HCT116 (cell line): ENCODE results near the gene MXRA5. TPM values are rescaled to one million over a fixed set of nuclear protein-coding genes. Genes with fewer than 3 reads are reported as not detected.

Source experiments
- ATAC-seq: fragments of 200-7000 bp; cut with Tn5 transposase; 2 replicates; pipeline ENCODE4 v1.9.1; 2020; ENCODE audit warnings: mild to moderate bottlenecking, moderate library complexity
- BruUV-seq: library from RNA; stranded (reverse); fragments of 400-500 nt; replicated peaks from 2 replicates; lab custom pipeline; 2021; lab: Mats Ljungman, UMichigan
- CTCF ChIA-PET: fragments of 300-600 bp; sonication (Branson Sonifier 250); formaldehyde crosslinking; loops from one replicate; lab custom pipeline; 2021; ENCODE audit warnings: antibody characterized with exemption; lab: Charles Lee
- POLR2A ChIA-PET: fragments of 300-600, 350-600 bp; sonication (Branson Sonifier 250); formaldehyde crosslinking; loops from one replicate; lab custom pipeline; 2021; ENCODE audit warnings: antibody characterized with exemption; lab: Charles Lee
- RAD21 ChIA-PET, 2 experiments: fragments of 300-600 bp; sonication (Branson Sonifier 250); formaldehyde crosslinking; loops; one replicate each; lab custom pipeline; 2023; ENCODE audit warnings: low total read pairs in 2 of 2; ENCODE audit not compliant: uncharacterized antibody in 2 of 2, unreplicated experiment in 2 of 2, low non-redundant PET in 1 of 2; lab: Charles Lee
- DNase-seq: peaks from one replicate; pipeline ENCODE4 v3.0.0-alpha.2; 2010; ENCODE audit warnings: low read depth, low spot score
- H2AFZ ChIP-seq: fragments of 200-600 bp; shearing (Covaris generic), sonication (generic); 2 replicates; pipeline ENCODE4 v1.6.1; 2017; ENCODE audit warnings: low read depth, mixed run types, mixed read lengths, antibody characterized with exemption, low read length; ENCODE audit not compliant: poor library complexity, severe bottlenecking
- H3K27ac ChIP-seq: 2 replicates; pipeline ENCODE4 v1.5.1; 2012; ENCODE audit warnings: low read depth, low read length
- H3K27me3 ChIP-seq: fragments of 200-600 bp; sonication (generic); 2 replicates; pipeline ENCODE4 v1.6.1; 2016; ENCODE audit warnings: mixed run types, low read length, mixed read lengths; ENCODE audit not compliant: insufficient read depth
- H3K36me3 ChIP-seq, 2 experiments: fragments of 200-500 bp in 1 of 2; fragments of 200-600 bp in 1 of 2; sonication (Bioruptor generic) in 1 of 2; sonication (generic) in 1 of 2; 2 replicates each; pipeline versions ENCODE4 v1.5.1 to v1.6.1; 2014 to 2016; ENCODE audit warnings: low read length in 2 of 2, inconsistent platforms in 1 of 2, mixed read lengths in 1 of 2, mixed run types in 1 of 2; ENCODE audit not compliant: insufficient read depth in 2 of 2, control insufficient read depth in 1 of 2
- H3K4me1 ChIP-seq, 2 experiments: fragments of 200-600 bp in 1 of 2; sonication (generic) in 1 of 2; 2 replicates each; pipeline versions ENCODE4 v1.5.1 to v1.6.1; 2012 to 2017; ENCODE audit warnings: low read length in 2 of 2, inconsistent platforms in 1 of 2, mild to moderate bottlenecking in 1 of 2, mixed read lengths in 1 of 2, mixed run types in 1 of 2, moderate library complexity in 1 of 2; ENCODE audit not compliant: insufficient read depth in 2 of 2, control insufficient read depth in 1 of 2
- H3K4me2 ChIP-seq: fragments of 200-600 bp; sonication (generic); 2 replicates; pipeline ENCODE4 v1.6.1; 2017; ENCODE audit warnings: mixed run types, low read length, mixed read lengths
- H3K4me3 ChIP-seq, 2 experiments: fragments of 200-600 bp in 1 of 2; sonication (generic) in 1 of 2; replicated peaks in 1 of 2; 2 replicates each; pipeline ENCODE4 v1.5.1; 2011 to 2016; ENCODE audit warnings: low read length in 2 of 2, control low read depth in 1 of 2, low read depth in 1 of 2, mild to moderate bottlenecking in 1 of 2, mixed read lengths in 1 of 2, mixed run types in 1 of 2
- H3K79me2 ChIP-seq: fragments of 200-600 bp; sonication (generic); 2 replicates; pipeline ENCODE4 v1.6.1; 2017; ENCODE audit warnings: mild to moderate bottlenecking, mixed run types, low read length, moderate library complexity, mixed read lengths; ENCODE audit not compliant: insufficient read depth
- H3K9ac ChIP-seq: fragments of 200-600 bp; sonication (generic); 2 replicates; pipeline ENCODE4 v1.6.1; 2016; ENCODE audit warnings: low read length, mixed read lengths
- H3K9me2 ChIP-seq: fragments of 200-600 bp; sonication (generic), shearing (Covaris generic); 2 replicates; pipeline ENCODE4 v1.6.1; 2017; ENCODE audit warnings: mixed run types, mild to moderate bottlenecking, moderate library complexity; ENCODE audit not compliant: insufficient read depth
- H3K9me3 ChIP-seq, 2 experiments: fragments of 200-500 bp in 1 of 2; fragments of 200-600 bp in 1 of 2; sonication (Bioruptor generic) in 1 of 2; sonication (generic) in 1 of 2; 2 replicates each; pipeline ENCODE4 v1.6.1; 2014 to 2017; ENCODE audit warnings: low read length in 2 of 2, mixed read lengths in 2 of 2, inconsistent platforms in 1 of 2, low read depth in 1 of 2, mild to moderate bottlenecking in 1 of 2, mixed run types in 1 of 2, moderate library complexity in 1 of 2; ENCODE audit not compliant: control insufficient read depth in 1 of 2, insufficient read depth in 1 of 2
- H4K20me1 ChIP-seq: fragments of 200-600 bp; sonication (generic), shearing (Covaris generic); 2 replicates; pipeline ENCODE4 v1.6.1; 2017; ENCODE audit warnings: mixed run types, mild to moderate bottlenecking, moderate library complexity; ENCODE audit not compliant: insufficient read depth
- CEBPB ChIP-seq: IDR thresholded peaks from 2 replicates; pipeline ENCODE4 v1.6.1; 2012; ENCODE audit warnings: low read depth
- EGR1 ChIP-seq: IDR thresholded peaks from 2 replicates; pipeline ENCODE4 v1.6.1; 2012; ENCODE audit warnings: low read depth
- EZH2 ChIP-seq: fragments of 200-600 bp; sonication (generic); IDR thresholded peaks from 2 replicates; pipeline ENCODE4 v1.6.1; 2017; ENCODE audit warnings: antibody characterized with exemption, mixed run types
- EZH2phosphoT487 ChIP-seq: fragments of 200-600 bp; IDR thresholded peaks from 2 replicates; pipeline ENCODE4 v1.6.1; 2018; ENCODE audit warnings: antibody characterized with exemption, borderline replicate concordance
- FOSL1 ChIP-seq: IDR thresholded peaks from 2 replicates; pipeline ENCODE4 v1.6.1; 2012; ENCODE audit warnings: low read depth
- MAX ChIP-seq: IDR thresholded peaks from 2 replicates; pipeline ENCODE4 v1.6.1; 2012
- POLR2A ChIP-seq: IDR thresholded peaks from 2 replicates; pipeline ENCODE4 v1.7.0; 2011; ENCODE audit warnings: borderline replicate concordance; ENCODE audit not compliant: insufficient read depth, insufficient read length; ENCODE audit errors: extremely low read depth
- POLR2AphosphoS5 ChIP-seq: IDR thresholded peaks from 2 replicates; pipeline ENCODE4 v1.6.1; 2011; ENCODE audit warnings: mild to moderate bottlenecking, low read depth, low read length, moderate library complexity
- RAD21 ChIP-seq: IDR thresholded peaks from 2 replicates; pipeline ENCODE4 v1.6.1; 2012; ENCODE audit warnings: low read depth, mild to moderate bottlenecking
- REST ChIP-seq: IDR thresholded peaks from 2 replicates; pipeline ENCODE4 v1.6.1; 2012; ENCODE audit warnings: low read depth
- SIN3A ChIP-seq: IDR thresholded peaks from 2 replicates; pipeline ENCODE4 v1.6.1; 2012; ENCODE audit warnings: low read depth
- SP1 ChIP-seq: IDR thresholded peaks from 2 replicates; pipeline ENCODE4 v1.6.1; 2012; ENCODE audit warnings: low read depth
- SRF ChIP-seq: IDR thresholded peaks from 2 replicates; pipeline ENCODE4 v1.6.1; 2012; ENCODE audit warnings: low read depth
- TCF7L2 ChIP-seq: IDR thresholded peaks from 2 replicates; pipeline ENCODE4 v1.7.0; 2011; ENCODE audit warnings: borderline replicate concordance, inconsistent platforms; ENCODE audit not compliant: insufficient read depth, insufficient read length; ENCODE audit errors: extremely low read depth
- YY1 ChIP-seq: IDR thresholded peaks from 2 replicates; pipeline ENCODE4 v1.6.1; 2011; ENCODE audit warnings: low read length, low read depth, moderate library complexity, mild to moderate bottlenecking; ENCODE audit not compliant: insufficient replicate concordance; ENCODE audit errors: extremely low read depth
- ZFX ChIP-seq: fragments of 450-650 bp; IDR thresholded peaks from 2 replicates; pipeline ENCODE4 v1.6.1; 2017
- intact Hi-C: fragments of 100-400 bp; cut with micrococcal nuclease; formaldehyde crosslinking; loops from 2 replicates; pipeline ENCODE4 v1.10.0; 2022
- total RNA-seq: library from RNA; stranded (reverse); gene quantifications from one replicate; pipeline ENCODE4 v1.2.1, GENCODE V29; 2021; ENCODE audit not compliant: unreplicated experiment
- TF ChIP-seq, protein P1 (sequence below): IDR thresholded peaks from 2 replicates; pipeline ENCODE4 v1.6.1; 2011; ENCODE audit warnings: mild to moderate bottlenecking, low read length, moderate library complexity; ENCODE audit not compliant: insufficient replicate concordance; ENCODE audit errors: extremely low read depth

MXRA5 gene
- total RNA-seq, 1 experiment from 2014 or later = 0.02 TPM

DNA sequence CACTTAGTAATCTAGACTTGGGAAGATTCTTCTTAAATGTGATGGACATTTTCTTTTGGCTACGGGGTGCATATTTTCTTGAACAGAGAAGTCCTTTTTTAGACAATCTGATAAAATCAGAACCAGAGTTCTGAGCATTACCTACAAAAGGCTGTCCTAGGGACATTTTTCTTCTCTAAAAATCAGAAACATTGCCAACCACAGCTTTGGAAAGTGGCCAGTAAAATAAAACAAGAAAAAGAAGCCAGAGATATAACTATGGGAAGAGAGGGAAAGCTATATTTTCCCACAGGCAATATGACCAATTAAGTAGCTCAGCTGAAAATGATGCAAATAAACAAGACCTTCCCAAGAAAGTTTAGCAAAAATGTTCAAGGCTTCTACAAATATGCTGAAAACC, 55.9 kb downstream of the MXRA5 start:
- ATAC-seq (no peak), DNase-seq (no peak)
- RAD21 ChIA-PET = no interaction called here
- CTCF ChIA-PET = no interaction called here
- Histone ChIP-seq H2AFZ (no peak overlapping the region), H3K27me3 (no peaks in the 10 kb centered on the region), H3K4me2 (no peak overlapping the region), H3K27ac (no peak overlapping the region), H4K20me1 (no peaks in the 10 kb centered on the region), H3K36me3 (no peaks in the 10 kb centered on the region), H3K9me2 (no peaks in the 10 kb centered on the region), H3K4me3 (no peak overlapping the region), H3K4me1 (peaks cover 0 to 13% of the 10 kb centered on the region in 2 experiments; a peak in 2 of 4 replicates), H3K79me2 (no peaks in the 10 kb centered on the region), H3K9me3 (no peaks in the 10 kb centered on the region), H3K9ac (no peak overlapping the region)
- TF ChIP-seq REST (no peak), TCF7L2 (no peak), MAX (no peak), EZH2phosphoT487 (no peak), ZFX (no peak), RAD21 (no peak), POLR2AphosphoS5 (no peak), YY1 (no peak), EZH2 (no peak), SRF (no peak), SIN3A (no peak), FOSL1 (no peak), SP1 (no peak), POLR2A (no peak), CEBPB (no peak), EGR1 (no peak)
- TF ChIP-seq, protein P1, sequence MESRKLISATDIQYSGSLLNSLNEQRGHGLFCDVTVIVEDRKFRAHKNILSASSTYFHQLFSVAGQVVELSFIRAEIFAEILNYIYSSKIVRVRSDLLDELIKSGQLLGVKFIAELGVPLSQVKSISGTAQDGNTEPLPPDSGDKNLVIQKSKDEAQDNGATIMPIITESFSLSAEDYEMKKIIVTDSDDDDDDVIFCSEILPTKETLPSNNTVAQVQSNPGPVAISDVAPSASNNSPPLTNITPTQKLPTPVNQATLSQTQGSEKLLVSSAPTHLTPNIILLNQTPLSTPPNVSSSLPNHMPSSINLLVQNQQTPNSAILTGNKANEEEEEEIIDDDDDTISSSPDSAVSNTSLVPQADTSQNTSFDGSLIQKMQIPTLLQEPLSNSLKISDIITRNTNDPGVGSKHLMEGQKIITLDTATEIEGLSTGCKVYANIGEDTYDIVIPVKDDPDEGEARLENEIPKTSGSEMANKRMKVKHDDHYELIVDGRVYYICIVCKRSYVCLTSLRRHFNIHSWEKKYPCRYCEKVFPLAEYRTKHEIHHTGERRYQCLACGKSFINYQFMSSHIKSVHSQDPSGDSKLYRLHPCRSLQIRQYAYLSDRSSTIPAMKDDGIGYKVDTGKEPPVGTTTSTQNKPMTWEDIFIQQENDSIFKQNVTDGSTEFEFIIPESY = no peak
- no TSS peak for BruUV-seq
- intact Hi-C loops = no loop called here
- POLR2A ChIA-PET = no interaction called here
